SK-N-SH (cell line): ENCODE results near the gene CHRND. TPM values are rescaled to one million over a fixed set of nuclear protein-coding genes. Genes with fewer than 3 reads are reported as not detected.

Experiments
- CTCF ChIA-PET: fragments of 300-600, 350-600 bp; formaldehyde crosslinking; extraction: SDS; loops from one replicate; lab custom pipeline; 2021; lab: Yijun Ruan, JAX
- POLR2A ChIA-PET: fragments of 350-600 bp; sonication (Branson Sonifier 250); formaldehyde crosslinking; extraction: SDS; loops from one replicate; lab custom pipeline; 2020; ENCODE audit warnings: antibody characterized with exemption, inconsistent platforms; lab: Yijun Ruan, JAX
- DNase-seq: peaks from one replicate; pipeline ENCODE4 v3.0.0; 2012
- H2AFZ ChIP-seq: fragments of 200-600 bp; sonication (generic); 2 replicates; pipeline ENCODE4 v1.8.1; 2016; ENCODE audit warnings: antibody characterized with exemption, mild to moderate bottlenecking, low read depth
- H3F3A ChIP-seq: fragments of 200-600 bp; sonication (generic); replicated peaks from 2 replicates; pipeline ENCODE3; 2016; ENCODE audit warnings: antibody characterized with exemption, mild to moderate bottlenecking; ENCODE audit not compliant: insufficient read depth
- H3K27ac ChIP-seq, 2 experiments: fragments of 200-500 bp in 1 of 2; fragments of 200-600 bp in 1 of 2; sonication (Bioruptor generic) in 1 of 2; sonication (generic), shearing (Covaris generic) in 1 of 2; 2 replicates each; pipeline versions ENCODE4 v1.5.1 to v1.6.1; 2014 to 2016; ENCODE audit warnings: low read depth in 2 of 2, inconsistent platforms in 1 of 2, low read length in 1 of 2, mild to moderate bottlenecking in 1 of 2, mixed read lengths in 1 of 2
- H3K27me3 ChIP-seq: fragments of 200-600 bp; sonication (generic), shearing (Covaris generic); 2 replicates; pipeline ENCODE4 v1.6.1; 2016; ENCODE audit warnings: mixed run types; ENCODE audit not compliant: insufficient read depth
- H3K36me3 ChIP-seq, 2 experiments: fragments of 200-500 bp in 1 of 2; fragments of 200-600 bp in 1 of 2; sonication (Bioruptor generic) in 1 of 2; sonication (generic) in 1 of 2; replicated peaks in 1 of 2; 2 replicates each; pipeline versions ENCODE3 to v1.5.1; 2014 to 2016; ENCODE audit warnings: low read length in 1 of 2, mild to moderate bottlenecking in 1 of 2; ENCODE audit not compliant: insufficient read depth in 2 of 2, control insufficient read depth in 1 of 2
- H3K4me1 ChIP-seq, 2 experiments: fragments of 200-500 bp in 1 of 2; fragments of 200-600 bp in 1 of 2; sonication (Bioruptor generic) in 1 of 2; sonication (generic), shearing (Covaris generic) in 1 of 2; 2 replicates each; pipeline versions ENCODE4 v1.5.1 to v1.6.1; 2014 to 2016; ENCODE audit warnings: low read depth in 1 of 2, low read length in 1 of 2, mixed run types in 1 of 2; ENCODE audit not compliant: insufficient read depth in 2 of 2, control insufficient read depth in 1 of 2
- H3K4me2 ChIP-seq: fragments of 200-600 bp; sonication (generic), shearing (Covaris generic); 2 replicates; pipeline ENCODE4 v1.6.1; 2017; ENCODE audit warnings: mixed run types
- H3K4me3 ChIP-seq, 2 experiments: fragments of 200-500 bp in 1 of 2; fragments of 200-600 bp in 1 of 2; sonication (Bioruptor generic) in 1 of 2; sonication (generic), shearing (Covaris generic) in 1 of 2; 2 replicates each; pipeline versions ENCODE4 v1.5.1 to v1.8.1; 2014 to 2016; ENCODE audit warnings: low read depth in 2 of 2, inconsistent platforms in 1 of 2, low read length in 1 of 2, mild to moderate bottlenecking in 1 of 2, mixed read lengths in 1 of 2, moderate library complexity in 1 of 2
- H3K79me2 ChIP-seq: fragments of 200-600 bp; sonication (generic); 2 replicates; pipeline ENCODE4 v1.8.1; 2017; ENCODE audit warnings: mild to moderate bottlenecking; ENCODE audit not compliant: insufficient read depth
- H3K9ac ChIP-seq: fragments of 200-600 bp; sonication (generic); 2 replicates; pipeline ENCODE4 v1.6.1; 2017; ENCODE audit warnings: mixed run types
- H3K9me2 ChIP-seq: fragments of 200-600 bp; sonication (generic); 2 replicates; pipeline ENCODE4 v1.6.1; 2017; ENCODE audit warnings: mixed run types
- H3K9me3 ChIP-seq: fragments of 200-600 bp; sonication (generic); 2 replicates; pipeline ENCODE4 v1.6.1; 2017; ENCODE audit warnings: mixed run types, mild to moderate bottlenecking, moderate library complexity
- H4K20me1 ChIP-seq: fragments of 200-600 bp; sonication (generic); 2 replicates; pipeline ENCODE4 v1.6.1; 2017; ENCODE audit warnings: mild to moderate bottlenecking, mixed run types; ENCODE audit not compliant: insufficient read depth
- ELF1 ChIP-seq: IDR thresholded peaks from 2 replicates; pipeline ENCODE4 v1.4.0; 2012
- EP300 ChIP-seq, 2 experiments: IDR thresholded peaks; 2 replicates each; pipeline versions ENCODE4 v1.4.0 to v1.6.1; 2012; ENCODE audit warnings: borderline replicate concordance in 1 of 2, low read depth in 1 of 2, low read length in 1 of 2
- EZH2phosphoT487 ChIP-seq: fragments of 200-600 bp; sonication (generic); IDR thresholded peaks from 2 replicates; pipeline ENCODE4 v1.6.1; 2017; ENCODE audit warnings: low read depth, mixed run types, mild to moderate bottlenecking, antibody characterized with exemption, moderate library complexity, borderline replicate concordance
- FOXM1 ChIP-seq: IDR thresholded peaks from 2 replicates; pipeline ENCODE4 v1.4.0; 2012; ENCODE audit warnings: low read depth, mild to moderate bottlenecking
- GABPA ChIP-seq: IDR thresholded peaks from 2 replicates; pipeline ENCODE4 v1.4.0; 2012; ENCODE audit warnings: low read depth, mild to moderate bottlenecking
- GATA2 ChIP-seq: sonication (generic); formaldehyde crosslinking; IDR thresholded peaks from 2 replicates; pipeline ENCODE4 v1.5.0; 2020; ENCODE audit warnings: mild to moderate bottlenecking, missing genetic modification reagents
- MEF2A ChIP-seq: IDR thresholded peaks from 2 replicates; pipeline ENCODE4 v1.4.0; 2012; ENCODE audit warnings: low read depth, borderline replicate concordance
- MXI1 ChIP-seq: IDR thresholded peaks from 2 replicates; pipeline ENCODE4 v1.6.1; 2012; ENCODE audit warnings: mild to moderate bottlenecking, low read depth, low read length, improper control_type of control experiment
- NFIC ChIP-seq: IDR thresholded peaks from 2 replicates; pipeline ENCODE4 v1.4.0; 2012; ENCODE audit warnings: borderline replicate concordance
- POLR2AphosphoS5 ChIP-seq: IDR thresholded peaks from 2 replicates; pipeline ENCODE4 v1.6.1; 2012; ENCODE audit warnings: low read depth, low read length
- RAD21 ChIP-seq: IDR thresholded peaks from 2 replicates; pipeline ENCODE4 v1.6.1; 2012; ENCODE audit warnings: mild to moderate bottlenecking, low read length
- RCOR1 ChIP-seq: fragments of 150-350 bp; IDR thresholded peaks from 2 replicates; pipeline ENCODE4 v1.6.1; 2017; ENCODE audit warnings: antibody characterized with exemption, low read length
- RFX5 ChIP-seq: IDR thresholded peaks from 2 replicates; pipeline ENCODE4 v1.6.1; 2012; ENCODE audit warnings: mild to moderate bottlenecking, improper control_type of control experiment, low read length
- SIN3A ChIP-seq: IDR thresholded peaks from 2 replicates; pipeline ENCODE4 v1.6.1; 2012; ENCODE audit warnings: low read depth, mild to moderate bottlenecking, low read length, moderate library complexity, borderline replicate concordance
- SMC3 ChIP-seq: IDR thresholded peaks from 2 replicates; pipeline ENCODE4 v1.6.1; 2012; ENCODE audit warnings: low read depth, low read length, improper control_type of control experiment
- TAF1 ChIP-seq: IDR thresholded peaks from 2 replicates; pipeline ENCODE4 v1.6.1; 2012; ENCODE audit warnings: low read depth, mild to moderate bottlenecking, low read length, moderate library complexity, borderline replicate concordance
- YY1 ChIP-seq: IDR thresholded peaks from 2 replicates; pipeline ENCODE4 v1.4.0; 2012; ENCODE audit warnings: low read depth, mild to moderate bottlenecking
- ZBTB33 ChIP-seq: IDR thresholded peaks from 2 replicates; pipeline ENCODE4 v1.4.0; 2012; ENCODE audit warnings: low read depth, borderline replicate concordance
- WGBS: methylation state at CpG from one replicate; pipeline ENCODE4 v1.1.6; 2017; ENCODE audit warnings: low lambda C conversion rate; 5-methylcytosine and 5-hydroxymethylcytosine counted together
- polyA plus RNA-seq, 3 experiments: library from polyadenylated mRNA; depleted of rRNA; stranded (reverse); fragments of >200 nt; gene quantifications; 2 replicates each; pipeline ENCODE4 v1.2.3, GENCODE V29; 2012
- TF ChIP-seq, protein P1 (sequence below): fragments of 200-600 bp; sonication (generic); IDR thresholded peaks from 2 replicates; pipeline ENCODE4 v1.6.1; 2017; ENCODE audit warnings: antibody characterized with exemption, mild to moderate bottlenecking, moderate library complexity
- TF ChIP-seq, protein P2 (sequence below): IDR thresholded peaks from 2 replicates; pipeline ENCODE4 v1.4.0; 2012; ENCODE audit warnings: low read depth

CHRND gene
- polyA plus RNA-seq, 1 of the 3 experiments (the other 2 are of a cell fraction), result 0.12 TPM

DNA sequence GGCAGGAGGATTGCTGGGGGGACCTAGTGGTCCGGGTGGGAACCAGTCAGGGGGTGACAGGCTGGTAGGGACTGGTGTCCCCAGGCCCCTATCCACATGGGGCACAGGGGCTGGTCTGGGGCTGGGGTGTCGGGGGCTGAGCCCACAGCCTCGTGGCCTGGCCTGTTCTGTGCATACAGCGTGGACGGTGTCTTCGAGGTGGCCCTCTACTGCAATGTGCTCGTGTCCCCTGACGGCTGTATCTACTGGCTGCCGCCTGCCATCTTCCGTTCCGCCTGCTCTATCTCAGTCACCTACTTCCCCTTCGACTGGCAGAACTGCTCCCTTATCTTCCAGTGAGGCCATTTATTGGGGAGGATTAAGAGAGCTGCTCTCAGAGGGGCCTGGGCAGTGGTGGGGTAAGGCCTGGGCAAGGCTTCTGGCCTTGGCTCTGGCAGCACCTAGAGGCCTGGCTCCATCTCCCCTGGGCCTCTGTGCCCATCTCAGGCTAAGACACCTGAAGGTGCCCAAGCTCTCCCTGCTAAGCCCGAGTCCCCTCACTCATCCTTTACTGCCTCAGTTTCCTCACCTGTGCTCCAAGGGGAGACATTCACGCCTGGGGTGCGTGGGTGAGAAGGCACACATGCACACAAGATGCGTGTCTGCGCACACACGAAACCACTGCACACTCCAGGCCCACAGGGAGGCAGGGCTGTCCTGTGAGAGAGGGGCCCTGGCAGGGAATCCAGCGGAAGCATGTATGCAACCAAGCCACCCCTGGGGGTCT, 15.4 kb downstream of the CHRND start (continued):
- TF ChIP-seq MEF2A, result no peak
- TF ChIP-seq, protein P1, sequence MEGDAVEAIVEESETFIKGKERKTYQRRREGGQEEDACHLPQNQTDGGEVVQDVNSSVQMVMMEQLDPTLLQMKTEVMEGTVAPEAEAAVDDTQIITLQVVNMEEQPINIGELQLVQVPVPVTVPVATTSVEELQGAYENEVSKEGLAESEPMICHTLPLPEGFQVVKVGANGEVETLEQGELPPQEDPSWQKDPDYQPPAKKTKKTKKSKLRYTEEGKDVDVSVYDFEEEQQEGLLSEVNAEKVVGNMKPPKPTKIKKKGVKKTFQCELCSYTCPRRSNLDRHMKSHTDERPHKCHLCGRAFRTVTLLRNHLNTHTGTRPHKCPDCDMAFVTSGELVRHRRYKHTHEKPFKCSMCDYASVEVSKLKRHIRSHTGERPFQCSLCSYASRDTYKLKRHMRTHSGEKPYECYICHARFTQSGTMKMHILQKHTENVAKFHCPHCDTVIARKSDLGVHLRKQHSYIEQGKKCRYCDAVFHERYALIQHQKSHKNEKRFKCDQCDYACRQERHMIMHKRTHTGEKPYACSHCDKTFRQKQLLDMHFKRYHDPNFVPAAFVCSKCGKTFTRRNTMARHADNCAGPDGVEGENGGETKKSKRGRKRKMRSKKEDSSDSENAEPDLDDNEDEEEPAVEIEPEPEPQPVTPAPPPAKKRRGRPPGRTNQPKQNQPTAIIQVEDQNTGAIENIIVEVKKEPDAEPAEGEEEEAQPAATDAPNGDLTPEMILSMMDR, result no peak

DNA sequence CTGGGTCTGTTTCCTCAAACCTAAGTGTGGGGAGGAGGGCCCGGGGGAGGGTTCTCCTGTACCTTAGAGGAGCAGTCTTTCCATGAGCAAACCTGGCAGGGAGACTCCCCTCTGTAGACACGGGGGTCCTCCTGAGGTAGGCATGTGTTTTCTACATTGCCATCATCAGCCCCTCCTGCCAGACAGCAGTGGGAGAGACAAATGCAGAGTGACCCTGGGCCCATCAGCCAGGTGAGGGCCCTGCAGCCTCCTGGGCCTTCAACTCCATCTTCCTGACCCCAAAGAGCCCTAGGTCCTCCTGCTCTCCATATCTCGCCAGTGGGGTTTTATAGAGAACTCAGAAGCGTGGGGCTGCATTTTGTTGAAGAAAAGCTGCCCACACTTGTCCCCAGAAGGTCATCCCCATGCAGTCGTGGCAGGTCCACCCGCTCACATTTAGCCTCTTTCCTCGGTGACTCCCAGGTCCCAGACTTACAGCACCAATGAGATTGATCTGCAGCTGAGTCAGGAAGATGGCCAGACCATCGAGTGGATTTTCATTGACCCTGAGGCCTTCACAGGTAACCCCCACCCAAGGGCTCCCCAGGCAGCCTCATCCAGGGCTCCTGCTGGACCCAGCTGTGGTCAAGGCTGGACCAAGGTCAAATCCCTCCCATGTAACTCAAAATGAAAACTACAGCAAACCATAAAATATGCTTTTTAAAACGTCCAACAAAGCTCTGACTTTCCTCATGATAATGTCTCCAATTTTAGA, 16.2 kb downstream of the CHRND start:
- Histone ChIP-seq H3K4me1 (no peaks in the 10 kb centered on the region; a peak in 1 of 4 replicates), H3F3A (no peaks in the 10 kb centered on the region), H3K4me2 (no peak overlapping the region), H3K27me3 (no peaks in the 10 kb centered on the region), H3K36me3 (no peaks in the 10 kb centered on the region), H3K9me3 (no peaks in the 10 kb centered on the region), H4K20me1 (no peaks in the 10 kb centered on the region), H3K79me2 (peaks cover 12% of the 10 kb centered on the region), H3K9ac (no peak overlapping the region), H3K27ac (no peak overlapping the region), H3K4me3 (no peak overlapping the region), H2AFZ (no peak overlapping the region), H3K9me2 (no peaks in the 10 kb centered on the region)
- CTCF ChIA-PET, result interaction anchor here (1.5 to 1.6 kb wide), 2 partner anchors 18 to 20 kb away, joined by 4 read pairs; no protein-coding TSS in a partner anchor
- 79% methylated on average over 7 of the region's 9 CpGs for WGBS
- no peak for DNase-seq
- no peak for TF ChIP-seq ELF1
- TF ChIP-seq MXI1, result no peak
- TF ChIP-seq FOXM1, result no peak
- no peak for TF ChIP-seq YY1
- TF ChIP-seq SMC3, result no peak
- no peak for TF ChIP-seq TAF1
- no peak for TF ChIP-seq RCOR1
- no peak for TF ChIP-seq EP300 (IDR thresholded peaks at IDR 0.05; ENCODE audit: borderline replicate concordance in 1 of 2, low read depth in 1 of 2, low read length in 1 of 2)
- TF ChIP-seq EZH2phosphoT487, result no peak
- TF ChIP-seq NFIC, result no peak
- no peak for TF ChIP-seq RFX5
- no peak for TF ChIP-seq GATA2
- TF ChIP-seq POLR2AphosphoS5, result no peak
- no peak for TF ChIP-seq SIN3A
- TF ChIP-seq, protein P2, sequence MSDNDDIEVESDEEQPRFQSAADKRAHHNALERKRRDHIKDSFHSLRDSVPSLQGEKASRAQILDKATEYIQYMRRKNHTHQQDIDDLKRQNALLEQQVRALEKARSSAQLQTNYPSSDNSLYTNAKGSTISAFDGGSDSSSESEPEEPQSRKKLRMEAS, result no peak
- TF ChIP-seq ZBTB33, result no peak
- no peak for TF ChIP-seq RAD21
- TF ChIP-seq GABPA, result no peak
- POLR2A ChIA-PET, result no interaction called here
